ENCODE data around the gene SLC22A17. TPM values are rescaled to one million over a fixed set of nuclear protein-coding genes. Genes with fewer than 3 reads are reported as not detected.

The SLC22A17 gene
- total and polyA plus RNA-seq, 2 of the 13 experiments (the other 11 are each of a cell fraction or from before 2014, with no cell fraction given) = 0.95 to 1.1 TPM

DNA sequence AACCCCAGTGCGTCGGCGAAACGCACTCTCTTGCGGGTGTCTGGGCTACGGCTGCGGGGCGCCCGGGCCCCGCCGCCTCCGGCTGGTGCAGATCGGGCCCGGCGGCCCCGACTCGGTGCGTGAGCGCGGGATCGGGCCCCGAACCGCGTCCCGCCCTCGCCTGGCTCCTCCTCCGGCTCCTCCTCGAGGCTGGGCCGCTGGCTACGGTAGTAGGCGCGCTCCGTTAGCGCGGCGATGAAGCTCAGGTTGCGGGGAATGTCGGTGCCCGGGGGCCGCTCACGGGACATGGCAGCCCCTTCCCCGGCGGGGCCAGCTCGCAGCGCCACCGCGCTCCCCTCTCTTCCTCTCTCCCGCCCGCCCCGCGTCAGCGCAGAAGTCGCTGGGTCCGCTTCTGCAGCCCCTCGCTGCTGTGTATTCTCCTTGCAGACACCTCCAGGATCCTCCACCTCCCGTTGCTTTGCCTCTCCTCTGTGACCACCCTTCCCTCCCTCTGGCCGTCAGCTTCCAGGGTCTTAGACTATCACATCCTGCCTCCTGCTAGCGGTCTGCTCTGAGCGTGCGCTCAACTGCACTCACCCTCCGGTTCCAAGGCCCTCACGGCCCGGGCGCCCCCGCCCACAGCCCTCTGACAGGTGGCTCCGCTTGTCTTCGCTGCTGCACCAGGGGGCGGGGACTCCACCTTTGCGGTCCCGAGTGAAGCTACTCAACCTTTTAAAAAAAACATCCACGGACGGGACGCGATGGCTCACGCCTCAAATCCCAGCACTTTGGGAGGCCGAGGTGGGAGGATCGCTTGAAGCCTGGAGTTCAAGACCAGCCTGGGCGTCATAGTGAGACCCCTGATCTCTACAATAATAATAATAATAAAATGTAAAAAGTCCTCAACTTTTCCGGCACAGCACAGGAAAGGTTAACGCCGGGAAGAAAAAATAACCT is 50.1 kb downstream of the SLC22A17 start, which contains the start of gene PPP1R3E (continued):
- TF ChIP-seq SNAPC5 (CRISPR knock-in tag; IDR thresholded peaks at IDR 0.05; ENCODE audit: borderline replicate concordance) (0 out of 2 replicates have a peak, but pooled peaks have one; percentile 6), ZNF225 (CRISPR knock-in tag; IDR thresholded peaks at IDR 0.05) (peak; percentile 86), HHEX (CRISPR knock-in tag; IDR thresholded peaks at IDR 0.05) (0 out of 2 replicates have a peak, but pooled peaks have one; percentile 60), RFX5 (IDR thresholded peaks at IDR 0.05; ENCODE audit: low read depth, low read length) (no peak), FOXC1 (CRISPR knock-in tag; IDR thresholded peaks at IDR 0.05; ENCODE audit: borderline replicate concordance) (no peak), POLR2AphosphoS5 (IDR thresholded peaks at IDR 0.05; ENCODE audit: low read depth, low read length) (peak; percentile 97), CREB3 (CRISPR knock-in tag; IDR thresholded peaks at IDR 0.05) (no peak), SMAD1 (CRISPR knock-in tag; IDR thresholded peaks at IDR 0.05; ENCODE audit: borderline replicate concordance, low read depth) (peak; percentile 53), SIN3A (IDR thresholded peaks at IDR 0.05; ENCODE audit: borderline replicate concordance, low read depth, low read length) (peak; percentile 94; the same call in 1 of the 2 replicates), ZFP41 (CRISPR knock-in tag; IDR thresholded peaks at IDR 0.05; ENCODE audit: borderline replicate concordance) (no peak; the same call in 1 of the 2 replicates), ZFP36 (IDR thresholded peaks at IDR 0.05; ENCODE audit: borderline replicate concordance, low read depth, low read length, partially characterized antibody) (no peak), CREM (IDR thresholded peaks at IDR 0.05) (peak; percentile 48; the same call in 1 of the 2 replicates), CREM (CRISPR knock-in tag; IDR thresholded peaks at IDR 0.05) (peak; percentile 17; the same call in 1 of the 2 replicates), ZNF17 (CRISPR knock-in tag; IDR thresholded peaks at IDR 0.05) (no peak), SALL2 (CRISPR knock-in tag; IDR thresholded peaks at IDR 0.05) (no peak), ZNF75D (CRISPR knock-in tag; IDR thresholded peaks at IDR 0.05; ENCODE audit: borderline replicate concordance) (no peak)
- TF ChIP-seq, protein P1, sequence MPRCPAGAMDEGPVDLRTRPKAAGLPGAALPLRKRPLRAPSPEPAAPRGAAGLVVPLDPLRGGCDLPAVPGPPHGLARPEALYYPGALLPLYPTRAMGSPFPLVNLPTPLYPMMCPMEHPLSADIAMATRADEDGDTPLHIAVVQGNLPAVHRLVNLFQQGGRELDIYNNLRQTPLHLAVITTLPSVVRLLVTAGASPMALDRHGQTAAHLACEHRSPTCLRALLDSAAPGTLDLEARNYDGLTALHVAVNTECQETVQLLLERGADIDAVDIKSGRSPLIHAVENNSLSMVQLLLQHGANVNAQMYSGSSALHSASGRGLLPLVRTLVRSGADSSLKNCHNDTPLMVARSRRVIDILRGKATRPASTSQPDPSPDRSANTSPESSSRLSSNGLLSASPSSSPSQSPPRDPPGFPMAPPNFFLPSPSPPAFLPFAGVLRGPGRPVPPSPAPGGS (CRISPR knock-in tag; IDR thresholded peaks at IDR 0.05) = no peak; the same call in 1 of the 2 replicates
- TF ChIP-seq, protein P2, sequence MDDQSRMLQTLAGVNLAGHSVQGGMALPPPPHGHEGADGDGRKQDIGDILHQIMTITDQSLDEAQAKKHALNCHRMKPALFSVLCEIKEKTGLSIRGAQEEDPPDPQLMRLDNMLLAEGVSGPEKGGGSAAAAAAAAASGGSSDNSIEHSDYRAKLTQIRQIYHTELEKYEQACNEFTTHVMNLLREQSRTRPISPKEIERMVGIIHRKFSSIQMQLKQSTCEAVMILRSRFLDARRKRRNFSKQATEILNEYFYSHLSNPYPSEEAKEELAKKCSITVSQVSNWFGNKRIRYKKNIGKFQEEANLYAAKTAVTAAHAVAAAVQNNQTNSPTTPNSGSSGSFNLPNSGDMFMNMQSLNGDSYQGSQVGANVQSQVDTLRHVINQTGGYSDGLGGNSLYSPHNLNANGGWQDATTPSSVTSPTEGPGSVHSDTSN (CRISPR knock-in tag; IDR thresholded peaks at IDR 0.05; ENCODE audit: borderline replicate concordance) = 0 out of 2 replicates have a peak, but pooled peaks have one; percentile 87
- TF ChIP-seq, protein P3, sequence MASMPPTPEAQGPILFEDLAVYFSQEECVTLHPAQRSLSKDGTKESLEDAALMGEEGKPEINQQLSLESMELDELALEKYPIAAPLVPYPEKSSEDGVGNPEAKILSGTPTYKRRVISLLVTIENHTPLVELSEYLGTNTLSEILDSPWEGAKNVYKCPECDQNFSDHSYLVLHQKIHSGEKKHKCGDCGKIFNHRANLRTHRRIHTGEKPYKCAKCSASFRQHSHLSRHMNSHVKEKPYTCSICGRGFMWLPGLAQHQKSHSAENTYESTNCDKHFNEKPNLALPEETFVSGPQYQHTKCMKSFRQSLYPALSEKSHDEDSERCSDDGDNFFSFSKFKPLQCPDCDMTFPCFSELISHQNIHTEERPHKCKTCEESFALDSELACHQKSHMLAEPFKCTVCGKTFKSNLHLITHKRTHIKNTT (CRISPR knock-in tag; IDR thresholded peaks at IDR 0.05) = no peak
